MCF 10A (cell line): ENCODE results near the gene FKBP5. TPM values are rescaled to one million over a fixed set of nuclear protein-coding genes. Genes with fewer than 3 reads are reported as not detected.

Experiments used
- BruUV-seq: library from RNA; stranded (reverse); fragments of 400-500 nt; replicated peaks from 2 replicates; lab custom pipeline; 2021; lab: Mats Ljungman, UMichigan
- CTCF ChIA-PET: fragments of 300-600 bp; sonication (Branson Sonifier 250); formaldehyde crosslinking; extraction: SDS; loops from one replicate; lab custom pipeline; 2021; ENCODE audit warnings: antibody characterized with exemption, inconsistent platforms; lab: Yijun Ruan, JAX
- POLR2A ChIA-PET: fragments of 300-600, 350-650 bp; sonication (Branson Sonifier 250); formaldehyde crosslinking; extraction: SDS; loops from one replicate; lab custom pipeline; 2020; ENCODE audit warnings: antibody characterized with exemption, inconsistent platforms; lab: Yijun Ruan, JAX
- DNase-seq: peaks from one replicate; pipeline ENCODE4 v3.0.0-alpha.2; 2018; ENCODE audit not compliant: unreplicated experiment
- H3K27ac Mint-ChIP-seq: one replicate; pipeline ENCODE4 v1.8.0; 2022; ENCODE audit warnings: mild to moderate bottlenecking, low read depth, mixed read lengths; ENCODE audit not compliant: unreplicated experiment
- H3K27me3 Mint-ChIP-seq: one replicate; pipeline ENCODE4 v1.8.0; 2022; ENCODE audit warnings: mixed read lengths; ENCODE audit not compliant: insufficient read depth, unreplicated experiment
- H3K36me3 Mint-ChIP-seq: one replicate; pipeline ENCODE4 v1.8.0; 2022; ENCODE audit warnings: mild to moderate bottlenecking, moderate library complexity, mixed read lengths; ENCODE audit not compliant: insufficient read depth, unreplicated experiment
- H3K4me1 Mint-ChIP-seq: one replicate; pipeline ENCODE4 v1.8.0; 2022; ENCODE audit warnings: mixed read lengths; ENCODE audit not compliant: insufficient read depth, unreplicated experiment
- H3K4me3 Mint-ChIP-seq: one replicate; pipeline ENCODE4 v1.8.0; 2022; ENCODE audit warnings: mild to moderate bottlenecking, moderate library complexity, mixed read lengths; ENCODE audit not compliant: unreplicated experiment
- H3K9me3 Mint-ChIP-seq: one replicate; pipeline ENCODE4 v1.8.0; 2022; ENCODE audit warnings: mixed read lengths; ENCODE audit not compliant: unreplicated experiment
- intact Hi-C: fragments of 100-400 bp; cut with micrococcal nuclease; formaldehyde crosslinking; loops from 2 replicates; pipeline ENCODE4 v1.14.1; 2022
- total RNA-seq: library from RNA; stranded (reverse); gene quantifications from 2 replicates; pipeline ENCODE4 v1.2.3, GENCODE V29; 2022
- TF ChIP-seq, protein P1 (sequence below): fragments of 200-600 bp; IDR thresholded peaks from one replicate; pipeline ENCODE4 v1.8.0; 2022; ENCODE audit warnings: antibody characterized with exemption, mild to moderate bottlenecking; ENCODE audit not compliant: unreplicated experiment

The FKBP5 gene
- total RNA-seq, 1 experiment from 2014 or later = 387 TPM

DNA sequence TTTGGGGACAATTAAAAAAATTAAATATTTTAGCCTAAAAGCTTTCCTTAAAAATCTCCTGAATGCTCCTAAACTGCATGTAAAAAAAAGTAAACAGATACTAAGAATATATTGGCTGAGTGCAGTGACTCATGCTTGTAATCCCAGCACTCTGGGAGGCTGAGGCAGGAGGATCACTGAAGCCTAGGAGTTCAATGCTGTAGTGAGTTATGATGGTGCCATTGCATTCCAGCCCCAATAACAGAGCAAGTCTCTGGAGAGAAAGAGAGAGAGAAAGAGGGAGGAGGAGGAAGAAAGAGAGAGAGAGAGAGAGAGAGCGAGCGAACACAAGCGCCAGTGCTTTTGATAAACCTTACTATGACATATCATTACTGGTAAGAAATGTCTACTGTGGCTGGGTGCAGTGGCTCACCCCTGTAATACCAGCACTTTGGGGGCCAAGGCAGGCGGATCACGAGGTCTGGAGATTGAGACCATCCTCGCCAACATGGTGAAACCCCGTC is 58.8 kb downstream of the FKBP5 start:
- no peak overlapping the region for H3K27ac Mint-ChIP-seq
- no TSS peak for BruUV-seq
- H3K4me3 Mint-ChIP-seq = no peak overlapping the region
- DNase-seq = no peak
- POLR2A ChIA-PET = interaction anchor here (0.6 to 2.2 kb wide), 6 partner anchors 9 to 98 kb away, joined by 4 to 9 read pairs (median 6); no protein-coding TSS in a partner anchor
- TF ChIP-seq, protein P1, sequence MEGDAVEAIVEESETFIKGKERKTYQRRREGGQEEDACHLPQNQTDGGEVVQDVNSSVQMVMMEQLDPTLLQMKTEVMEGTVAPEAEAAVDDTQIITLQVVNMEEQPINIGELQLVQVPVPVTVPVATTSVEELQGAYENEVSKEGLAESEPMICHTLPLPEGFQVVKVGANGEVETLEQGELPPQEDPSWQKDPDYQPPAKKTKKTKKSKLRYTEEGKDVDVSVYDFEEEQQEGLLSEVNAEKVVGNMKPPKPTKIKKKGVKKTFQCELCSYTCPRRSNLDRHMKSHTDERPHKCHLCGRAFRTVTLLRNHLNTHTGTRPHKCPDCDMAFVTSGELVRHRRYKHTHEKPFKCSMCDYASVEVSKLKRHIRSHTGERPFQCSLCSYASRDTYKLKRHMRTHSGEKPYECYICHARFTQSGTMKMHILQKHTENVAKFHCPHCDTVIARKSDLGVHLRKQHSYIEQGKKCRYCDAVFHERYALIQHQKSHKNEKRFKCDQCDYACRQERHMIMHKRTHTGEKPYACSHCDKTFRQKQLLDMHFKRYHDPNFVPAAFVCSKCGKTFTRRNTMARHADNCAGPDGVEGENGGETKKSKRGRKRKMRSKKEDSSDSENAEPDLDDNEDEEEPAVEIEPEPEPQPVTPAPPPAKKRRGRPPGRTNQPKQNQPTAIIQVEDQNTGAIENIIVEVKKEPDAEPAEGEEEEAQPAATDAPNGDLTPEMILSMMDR = no peak
- intact Hi-C loops = no loop called here
- H3K36me3 Mint-ChIP-seq = peaks cover 100% of the 10 kb centered on the region
- peaks cover 17% of the 10 kb centered on the region for H3K4me1 Mint-ChIP-seq
- no peaks in the 10 kb centered on the region for H3K27me3 Mint-ChIP-seq
- CTCF ChIA-PET = interaction anchor here (0.6 to 1.4 kb wide), 2 partner anchors 47 to 104 kb away, joined by 3 to 5 read pairs; no protein-coding TSS in a partner anchor
- no peaks in the 10 kb centered on the region for H3K9me3 Mint-ChIP-seq

DNA sequence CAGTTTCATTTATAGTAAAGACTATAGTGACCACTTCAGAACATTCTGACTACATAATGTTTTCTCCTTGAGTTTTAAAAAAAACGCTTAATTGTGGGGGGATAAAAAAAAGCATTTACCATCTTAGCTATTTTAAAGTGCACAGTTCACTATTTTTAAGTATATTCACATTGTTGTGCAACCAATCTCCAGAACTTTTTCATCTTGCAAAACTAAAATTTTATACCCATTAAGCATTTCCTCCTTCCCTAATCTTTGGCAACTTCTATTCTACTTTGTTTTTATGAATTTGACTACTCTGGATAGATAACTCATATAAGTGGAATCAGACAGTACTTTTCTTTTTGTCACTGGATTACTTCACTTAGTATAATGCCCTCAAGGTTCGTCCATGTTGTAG is 62.3 kb downstream of the FKBP5 start:
- CTCF ChIA-PET = no interaction called here
- BruUV-seq = TSS peak; percentile 8

DNA sequence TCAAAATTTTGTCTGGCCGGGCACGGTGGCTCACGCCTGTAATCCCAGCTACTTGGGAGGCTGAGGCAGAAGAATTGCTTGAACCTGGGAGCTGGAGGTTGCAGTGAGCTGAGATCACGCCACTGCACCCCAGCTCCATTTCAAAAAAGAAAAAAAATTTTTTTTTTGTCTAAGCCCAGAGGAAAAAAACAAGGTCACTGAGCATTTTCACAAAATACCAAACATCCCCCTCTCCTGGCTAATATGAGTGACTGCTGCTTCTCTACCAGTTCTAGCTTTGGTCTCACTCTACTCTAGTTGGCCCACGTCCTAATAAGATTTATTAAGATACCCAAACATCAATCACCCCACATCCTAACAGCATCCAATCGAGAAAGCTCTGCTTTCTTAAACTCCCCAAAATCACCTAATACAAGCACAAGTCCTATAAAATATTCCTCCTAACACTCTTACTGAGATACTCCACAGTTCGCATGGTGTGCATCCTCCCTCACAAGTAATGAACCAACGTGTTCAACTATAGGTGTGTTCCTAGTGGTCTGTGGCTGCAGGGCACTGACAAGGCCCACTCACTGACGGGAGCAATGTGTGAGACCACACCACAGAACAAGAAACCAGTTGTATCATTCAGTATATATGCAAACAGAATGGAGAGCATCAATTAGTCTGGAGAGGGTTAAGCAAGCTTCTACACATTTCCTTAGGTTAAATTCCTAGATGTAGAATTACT is 64.2 kb downstream of the FKBP5 start:
- H3K4me3 Mint-ChIP-seq = no peak overlapping the region
- ChIA-PET CTCF (interaction anchor here (0.6 to 5.1 kb wide), 7 partner anchors 39 to 1191 kb away, joined by 3 to 33 read pairs (median 3); partner anchors contain the start of gene ARMC12), POLR2A (interaction anchor here (0.7 to 2.5 kb wide), 15 partner anchors 8 to 354 kb away, joined by 3 to 9 read pairs (median 3); no protein-coding TSS in a partner anchor)
- H3K27ac Mint-ChIP-seq = peak overlapping the region; percentile 61
- H3K27me3 Mint-ChIP-seq = no peaks in the 10 kb centered on the region
- BruUV-seq = no TSS peak
- intact Hi-C loops = loop anchor here (1.0 kb wide), 1 partner anchor 40 kb away; no protein-coding TSS in a partner anchor
- peaks cover 13% of the 10 kb centered on the region for H3K4me1 Mint-ChIP-seq
- TF ChIP-seq, protein P1 = no peak
- DNase-seq = no peak
- no peaks in the 10 kb centered on the region for H3K9me3 Mint-ChIP-seq
- peaks cover 100% of the 10 kb centered on the region for H3K36me3 Mint-ChIP-seq

More for the DNA sequence above, 62.3 kb downstream of the FKBP5 start:
- DNase-seq = no peak
- Mint-ChIP-seq H3K4me3 (no peak overlapping the region), H3K27me3 (no peaks in the 10 kb centered on the region), H3K36me3 (peaks cover 100% of the 10 kb centered on the region), H3K9me3 (no peaks in the 10 kb centered on the region), H3K4me1 (peaks cover 19% of the 10 kb centered on the region), H3K27ac (peak overlapping the region; percentile 75)
- TF ChIP-seq, protein P1 = no peak
- intact Hi-C loops = no loop called here
- POLR2A ChIA-PET = interaction anchor here (0.8 to 2.0 kb wide), 6 partner anchors 16 to 109 kb away, joined by 3 to 7 read pairs (median 4); no protein-coding TSS in a partner anchor

DNA sequence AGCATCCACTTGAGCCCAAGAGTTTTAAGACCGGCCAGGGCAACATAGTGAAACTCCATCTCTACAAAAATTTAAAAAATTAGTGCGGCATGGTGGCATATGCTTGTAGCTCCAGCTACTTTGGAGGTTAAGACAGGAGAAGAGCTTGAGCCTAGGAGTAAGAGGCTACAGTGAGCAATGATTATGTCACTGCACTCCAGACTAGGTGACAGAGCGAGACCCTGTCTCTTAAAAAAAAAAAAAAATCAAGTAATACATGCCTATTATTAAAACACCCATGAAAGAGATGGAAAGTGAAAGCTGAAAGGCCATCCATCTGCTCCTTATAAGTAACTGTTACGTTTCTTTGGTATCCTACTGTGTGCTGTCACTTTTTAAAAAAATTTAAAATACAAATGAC is 66.4 kb downstream of the FKBP5 start:
- peaks cover 13% of the 10 kb centered on the region for H3K4me1 Mint-ChIP-seq
- ChIA-PET POLR2A (interaction anchor here (0.8 to 6.6 kb wide), 7 partner anchors 10 to 111 kb away, joined by 3 to 36 read pairs (median 3); no protein-coding TSS in a partner anchor), CTCF (interaction anchor here (0.7 to 5.1 kb wide), 4 partner anchors 11 to 155 kb away, joined by 3 to 33 read pairs (median 3); partner anchors contain the start of gene ARMC12)
- intact Hi-C loops = no loop called here
- BruUV-seq = no TSS peak
- no peak for DNase-seq
- peaks cover 100% of the 10 kb centered on the region for H3K36me3 Mint-ChIP-seq
- no peaks in the 10 kb centered on the region for H3K27me3 Mint-ChIP-seq
- TF ChIP-seq, protein P1 = no peak
- no peaks in the 10 kb centered on the region for H3K9me3 Mint-ChIP-seq
- peak overlapping the region; percentile 81 for H3K27ac Mint-ChIP-seq
- H3K4me3 Mint-ChIP-seq = no peak overlapping the region
